ENCODE results near the gene MCM7.

The MCM7 gene

DNA sequence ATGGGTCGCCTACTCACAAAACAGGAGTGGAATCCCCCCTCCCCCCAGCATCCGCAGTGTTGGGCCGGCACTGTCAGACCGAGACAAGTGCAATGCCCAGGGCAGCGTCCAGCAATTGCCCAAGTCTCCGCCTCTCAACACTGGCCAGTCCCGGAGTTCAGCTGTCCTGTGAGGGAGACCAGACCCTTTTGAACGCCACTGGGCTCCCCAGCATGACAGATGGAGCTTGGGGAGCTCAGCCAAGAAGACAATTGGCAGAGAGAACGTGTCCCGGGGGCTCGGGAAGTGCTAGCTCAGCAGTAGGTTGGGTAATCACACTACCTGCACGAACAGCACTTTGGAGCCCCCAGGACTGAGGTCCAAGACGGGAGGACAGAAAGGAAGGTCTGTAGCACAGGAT is 7.7 kb downstream of the MCM7 start:
- H3K27ac Mint-ChIP-seq: no peak overlapping the region
- H3K27me3 Mint-ChIP-seq: no peaks in the 10 kb centered on the region
- H3K9me3 Mint-ChIP-seq: no peaks in the 10 kb centered on the region
- no peak for DNase-seq (ENCODE audit: low spot score in 2 of 2)
- ATAC-seq (ENCODE audit: low read depth): no peak
- peaks cover 38% of the 10 kb centered on the region for H3K36me3 Mint-ChIP-seq
- peaks cover 25% of the 10 kb centered on the region for H3K4me1 Mint-ChIP-seq
- no peak overlapping the region for H3K4me3 Mint-ChIP-seq

DNA sequence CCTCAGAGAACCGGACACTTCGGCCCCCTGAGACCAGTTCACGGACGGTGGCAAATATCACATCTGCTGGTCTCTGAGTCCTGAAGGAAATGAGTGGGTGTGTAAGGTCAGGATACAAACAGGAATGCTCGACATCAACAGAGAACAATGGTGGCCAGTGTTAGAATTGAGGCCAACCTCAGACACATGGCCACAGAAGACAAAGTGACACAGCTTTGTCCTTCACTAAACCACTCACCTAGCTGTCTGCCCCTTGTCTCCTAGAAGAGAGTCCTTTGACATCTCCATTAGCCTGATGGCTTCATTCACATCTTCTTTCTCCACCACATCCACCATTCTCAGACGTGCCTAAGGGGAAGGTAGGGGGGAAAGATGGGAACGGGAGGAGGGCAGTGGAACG is 8.1 kb downstream of the MCM7 start:
- peaks cover 34% of the 10 kb centered on the region for H3K36me3 Mint-ChIP-seq
- no peak overlapping the region for H3K27ac Mint-ChIP-seq
- peaks cover 21% of the 10 kb centered on the region for H3K4me1 Mint-ChIP-seq
- ATAC-seq (ENCODE audit: low read depth): no peak
- H3K9me3 Mint-ChIP-seq: no peaks in the 10 kb centered on the region
- no peaks in the 10 kb centered on the region for H3K27me3 Mint-ChIP-seq
- no peak overlapping the region for H3K4me3 Mint-ChIP-seq
- DNase-seq (ENCODE audit: low spot score in 2 of 2): no peak

DNA sequence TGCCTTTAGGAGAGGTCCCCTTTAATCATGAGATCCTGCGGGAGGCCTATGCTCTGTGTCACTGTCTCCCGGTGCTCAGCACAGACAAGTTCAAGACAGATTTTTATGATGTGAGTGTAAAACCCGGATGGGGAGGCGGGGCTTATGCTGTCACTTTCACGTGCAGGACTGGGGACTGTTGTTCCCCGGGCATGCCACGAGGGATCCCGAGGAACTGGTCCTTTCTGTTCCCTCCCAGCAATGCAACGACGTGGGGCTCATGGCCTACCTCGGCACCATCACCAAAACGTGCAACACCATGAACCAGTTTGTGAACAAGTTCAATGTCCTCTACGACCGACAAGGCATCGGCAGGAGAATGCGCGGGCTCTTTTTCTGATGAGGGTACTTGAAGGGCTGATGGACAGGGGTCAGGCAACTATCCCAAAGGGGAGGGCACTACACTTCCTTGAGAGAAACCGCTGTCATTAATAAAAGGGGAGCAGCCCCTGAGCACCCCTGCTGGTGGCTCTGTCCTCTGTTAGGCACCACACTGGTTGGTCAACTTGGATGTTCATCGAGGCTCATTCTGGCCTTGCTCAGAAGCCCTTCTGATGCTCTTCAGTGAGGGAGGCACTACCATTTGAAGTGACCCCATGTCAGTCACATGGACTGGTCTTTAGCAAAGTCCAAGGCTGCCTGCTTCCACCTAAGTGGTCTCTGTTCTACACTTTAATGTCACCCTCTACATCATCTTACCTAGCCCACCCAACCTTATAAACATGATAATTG is 9.6 kb downstream of the MCM7 start:
- Mint-ChIP-seq H3K27ac (peak overlapping the region; percentile 41), H3K36me3 (peaks cover 24% of the 10 kb centered on the region), H3K9me3 (no peaks in the 10 kb centered on the region), H3K27me3 (no peaks in the 10 kb centered on the region), H3K4me1 (peaks cover 17% of the 10 kb centered on the region), H3K4me3 (no peak overlapping the region)
- ATAC-seq (ENCODE audit: low read depth): no peak
- no peak for DNase-seq (ENCODE audit: low spot score in 2 of 2)

DNA sequence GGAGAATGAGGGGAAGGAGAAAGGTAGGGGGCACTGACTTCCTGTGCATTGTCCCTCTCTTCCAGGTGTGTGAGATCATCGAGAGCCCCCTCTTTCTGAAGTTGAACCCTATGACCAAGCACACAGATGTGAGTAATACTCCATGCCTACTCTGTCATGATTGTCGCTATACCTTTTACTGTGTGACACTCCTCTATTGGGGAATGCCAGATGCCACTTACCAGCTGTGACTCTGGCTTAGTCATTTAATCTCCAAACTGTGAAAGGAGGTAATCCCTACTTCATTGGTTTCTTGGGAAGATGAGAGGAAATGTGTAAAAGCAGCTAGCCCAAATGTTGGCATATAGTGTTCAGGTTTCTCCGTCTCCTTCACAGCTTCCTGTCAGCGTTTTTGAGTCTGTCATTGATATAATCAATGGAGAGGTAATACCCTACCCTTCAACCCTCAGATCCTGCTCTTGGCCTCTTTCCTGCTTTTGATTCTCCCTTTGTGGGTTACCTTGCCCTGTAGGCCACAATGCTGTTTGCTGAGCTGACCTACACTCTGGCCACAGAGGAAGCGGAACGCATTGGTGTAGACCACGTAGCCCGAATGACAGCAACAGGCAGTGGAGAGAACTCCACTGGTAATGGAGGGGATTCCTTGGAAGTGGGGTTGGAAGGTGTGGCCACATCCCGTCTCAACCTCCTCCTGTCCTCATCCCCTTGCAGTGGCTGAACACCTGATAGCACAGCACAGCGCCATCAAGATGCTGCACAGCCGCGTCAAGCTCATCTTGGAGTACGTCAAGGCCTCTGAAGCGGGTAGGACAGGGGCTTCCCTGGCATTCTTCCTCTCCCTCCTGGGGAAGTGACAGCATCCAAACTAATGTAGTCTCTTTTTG is 10.4 kb downstream of the MCM7 start:
- Mint-ChIP-seq H3K36me3 (peaks cover 22% of the 10 kb centered on the region), H3K9me3 (no peaks in the 10 kb centered on the region), H3K4me1 (peaks cover 15% of the 10 kb centered on the region), H3K4me3 (no peak overlapping the region), H3K27ac (peak overlapping the region; percentile 35), H3K27me3 (no peaks in the 10 kb centered on the region)
- ATAC-seq (ENCODE audit: low read depth): no peak
- no peak for DNase-seq (ENCODE audit: low spot score in 2 of 2)

DNA sequence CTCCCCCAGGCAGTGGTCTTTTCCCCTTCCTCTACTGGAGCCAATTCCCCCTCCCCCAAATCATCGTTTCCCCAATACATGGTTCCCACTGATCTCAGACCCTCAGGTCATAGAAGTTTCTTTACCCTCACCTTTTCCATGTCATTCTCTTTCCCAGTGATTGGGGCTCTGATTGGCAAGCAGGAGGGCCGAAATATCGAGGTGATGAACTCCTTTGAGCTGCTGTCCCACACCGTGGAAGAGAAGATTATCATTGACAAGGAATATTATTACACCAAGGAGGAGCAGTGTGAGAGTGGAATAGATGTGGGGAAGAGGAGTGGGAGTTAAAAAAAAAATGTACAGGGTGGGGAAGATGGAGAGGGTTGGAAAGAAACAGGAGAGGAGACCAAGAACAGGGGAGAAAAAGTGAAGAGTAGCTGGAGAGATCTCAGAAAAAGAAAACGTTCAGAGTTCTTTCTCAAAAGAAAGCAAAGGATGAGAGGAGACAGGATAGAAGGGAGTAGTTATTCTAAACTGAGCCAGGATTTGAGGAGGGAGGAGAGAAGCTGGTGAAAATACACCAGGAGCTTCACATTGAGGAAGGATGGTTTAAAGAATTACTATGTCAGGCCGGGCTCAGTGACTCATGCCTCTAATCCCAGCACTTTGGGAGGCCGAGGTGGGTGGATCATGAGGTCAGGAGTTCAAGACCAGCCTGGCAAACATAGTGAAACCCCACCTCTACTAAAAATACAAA is 11.6 kb downstream of the MCM7 start:
- Mint-ChIP-seq H3K27me3 (no peaks in the 10 kb centered on the region), H3K4me1 (peaks cover 15% of the 10 kb centered on the region), H3K4me3 (peak overlapping the region; percentile 90), H3K36me3 (peaks cover 19% of the 10 kb centered on the region), H3K27ac (peak overlapping the region; percentile 84), H3K9me3 (no peaks in the 10 kb centered on the region)
- no peak for ATAC-seq (ENCODE audit: low read depth)
- no peak for DNase-seq (ENCODE audit: low spot score in 2 of 2)

DNA sequence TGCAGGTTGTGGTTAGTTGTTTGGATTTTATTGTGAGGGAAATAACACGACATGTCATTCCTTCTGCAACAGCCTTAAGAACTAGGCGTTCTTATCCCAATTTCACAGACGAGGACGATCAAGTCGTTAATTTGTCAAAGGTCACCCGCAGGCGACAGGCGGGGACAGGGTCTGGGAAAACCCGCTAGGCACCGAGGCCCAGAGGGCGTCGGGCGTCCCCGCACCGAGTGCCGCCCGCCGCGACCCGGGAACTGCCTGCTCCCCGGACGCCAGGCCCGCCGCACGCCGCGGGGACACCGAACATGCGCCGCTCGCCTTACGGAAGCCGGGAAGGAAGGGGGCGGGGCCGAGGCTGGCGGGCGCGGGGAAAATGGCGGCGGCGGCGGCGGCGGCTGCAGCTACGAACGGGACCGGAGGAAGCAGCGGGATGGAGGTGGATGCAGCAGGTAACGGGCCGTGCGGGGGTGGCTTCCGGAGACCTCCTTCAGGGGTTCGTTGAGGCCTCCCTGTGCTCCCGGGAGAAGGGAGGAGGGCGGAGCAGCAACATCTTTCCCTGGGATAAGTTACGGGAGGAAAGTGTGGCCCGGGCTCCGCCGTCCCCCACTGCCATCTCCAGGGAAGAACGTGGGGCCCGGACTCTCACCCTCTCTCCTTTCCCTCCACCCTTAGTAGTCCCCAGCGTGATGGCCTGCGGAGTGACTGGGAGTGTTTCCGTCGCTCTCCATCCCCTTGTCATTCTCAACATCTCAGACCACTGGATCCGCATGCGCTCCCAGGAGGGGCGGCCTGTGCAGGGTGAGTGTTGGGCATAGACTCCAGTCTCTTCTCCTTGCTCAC is 12.4 kb downstream of the MCM7 start, which contains the start of gene COPS6:
Gene COPS6 (plus strand): TSS at position 349 of the 837 bp plus-strand sequence. CDS start 22 bp downstream, at position 371.
- Mint-ChIP-seq H3K4me1 (peaks cover 15% of the 10 kb centered on the region), H3K27ac (peak within 1 kb of the TSS; percentile 84), H3K36me3 (peaks cover 18% of the 10 kb centered on the region), H3K9me3 (no peaks in the 10 kb centered on the region), H3K4me3 (peak within 1 kb of the TSS; percentile 90), H3K27me3 (no peaks in the 10 kb centered on the region)
- DNase-seq (ENCODE audit: low spot score in 2 of 2) (peak; percentile 81 to 84), ATAC-seq (ENCODE audit: low read depth) (peak; percentile 90)

DNA sequence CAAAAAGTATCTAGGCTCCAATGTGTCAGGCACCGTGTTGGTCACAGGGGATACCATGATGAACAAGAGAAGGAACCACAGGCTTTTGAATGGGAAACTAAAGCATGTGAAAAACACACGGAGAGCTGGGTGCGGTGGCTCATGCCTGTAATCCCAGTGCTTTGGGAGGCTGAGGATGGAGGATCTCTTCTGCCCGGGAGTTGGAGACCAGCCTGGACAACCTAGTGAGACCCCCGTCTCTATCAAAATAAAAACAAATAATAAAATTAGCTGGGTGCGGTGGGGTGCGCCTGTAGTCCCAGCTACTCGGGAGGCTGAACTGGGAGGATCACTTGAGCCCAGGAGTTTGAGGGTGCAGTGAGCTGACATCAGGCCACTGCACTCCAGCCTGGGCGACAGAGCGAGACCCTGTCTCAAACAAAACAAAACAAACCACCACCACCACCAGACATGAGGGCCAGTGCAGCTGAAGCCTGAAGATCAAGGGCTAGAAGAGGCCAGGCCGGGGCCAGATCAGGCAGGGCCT is 13.0 kb downstream of the MCM7 start:
- DNase-seq (ENCODE audit: low spot score in 2 of 2) (no peak), ATAC-seq (ENCODE audit: low read depth) (peak; percentile 23)
- Mint-ChIP-seq H3K36me3 (peaks cover 13% of the 10 kb centered on the region), H3K27me3 (no peaks in the 10 kb centered on the region), H3K4me3 (peak overlapping the region; percentile 90), H3K27ac (peak overlapping the region; percentile 84), H3K4me1 (peaks cover 15% of the 10 kb centered on the region), H3K9me3 (no peaks in the 10 kb centered on the region)

DNA sequence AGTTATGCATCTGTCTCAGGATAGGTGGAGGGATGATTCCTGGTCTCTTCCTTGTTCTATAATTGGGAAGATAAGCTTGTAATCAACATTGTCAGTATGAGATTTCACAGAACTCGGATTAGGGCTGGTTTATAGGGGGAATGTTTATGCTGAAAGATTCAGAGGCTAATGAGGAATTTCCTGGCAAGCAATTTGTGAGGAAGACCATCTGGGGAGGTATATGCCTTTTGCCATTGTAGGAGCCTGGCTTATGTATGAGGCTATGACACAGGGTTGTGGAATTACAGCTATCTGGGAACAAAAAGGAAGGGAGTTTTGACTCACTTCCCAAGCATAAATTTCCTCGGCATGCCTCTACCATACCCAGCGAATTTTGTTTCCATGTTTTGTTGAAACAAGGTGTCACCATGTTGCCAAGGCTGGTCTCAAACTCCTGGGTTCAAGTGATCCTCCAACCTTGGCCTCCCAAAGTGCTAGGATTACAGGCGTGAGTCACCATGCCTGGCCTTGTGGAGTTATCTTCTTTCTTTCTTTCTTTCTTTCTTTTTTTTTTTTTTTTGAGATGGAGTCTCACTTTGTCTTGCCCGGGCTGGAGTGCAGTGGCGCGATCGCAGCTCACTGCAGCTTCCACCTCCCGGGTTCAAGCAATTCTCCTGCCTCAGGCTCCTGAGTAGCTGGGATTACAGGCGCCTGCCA is 14.0 kb downstream of the MCM7 start:
- Mint-ChIP-seq H3K36me3 (peaks cover 7% of the 10 kb centered on the region), H3K9me3 (no peaks in the 10 kb centered on the region), H3K27me3 (no peaks in the 10 kb centered on the region), H3K4me3 (peak overlapping the region; percentile 54), H3K27ac (peak overlapping the region; percentile 68), H3K4me1 (peaks cover 18% of the 10 kb centered on the region)
- ATAC-seq (ENCODE audit: low read depth) (no peak), DNase-seq (ENCODE audit: low spot score in 2 of 2) (no peak)

DNA sequence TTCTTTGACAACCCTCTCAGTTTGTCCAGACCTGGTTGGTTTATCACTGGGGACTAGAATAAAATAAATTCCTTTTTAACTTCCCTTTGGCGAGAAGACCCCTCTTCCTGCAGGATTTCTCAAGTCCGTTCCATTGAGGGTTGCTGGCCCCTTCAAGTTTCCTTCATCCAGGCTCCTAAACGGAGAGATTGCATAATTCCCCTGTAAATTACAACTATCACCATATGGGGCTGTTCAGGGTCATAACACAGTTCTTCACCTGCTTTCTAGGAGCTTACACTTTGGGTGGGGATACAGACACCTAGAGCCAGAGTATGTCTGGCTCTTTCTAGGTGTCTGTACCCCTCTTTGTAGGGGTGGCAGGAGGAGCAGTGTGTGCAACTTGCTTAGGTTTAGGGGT is 15.7 kb downstream of the MCM7 start:
- Mint-ChIP-seq H3K36me3 (peaks cover 3% of the 10 kb centered on the region), H3K27me3 (no peaks in the 10 kb centered on the region), H3K27ac (peak overlapping the region; percentile 95), H3K4me1 (peaks cover 20% of the 10 kb centered on the region), H3K4me3 (no peak overlapping the region), H3K9me3 (no peaks in the 10 kb centered on the region)
- no peak for DNase-seq (ENCODE audit: low spot score in 2 of 2)
- ATAC-seq (ENCODE audit: low read depth): no peak

DNA sequence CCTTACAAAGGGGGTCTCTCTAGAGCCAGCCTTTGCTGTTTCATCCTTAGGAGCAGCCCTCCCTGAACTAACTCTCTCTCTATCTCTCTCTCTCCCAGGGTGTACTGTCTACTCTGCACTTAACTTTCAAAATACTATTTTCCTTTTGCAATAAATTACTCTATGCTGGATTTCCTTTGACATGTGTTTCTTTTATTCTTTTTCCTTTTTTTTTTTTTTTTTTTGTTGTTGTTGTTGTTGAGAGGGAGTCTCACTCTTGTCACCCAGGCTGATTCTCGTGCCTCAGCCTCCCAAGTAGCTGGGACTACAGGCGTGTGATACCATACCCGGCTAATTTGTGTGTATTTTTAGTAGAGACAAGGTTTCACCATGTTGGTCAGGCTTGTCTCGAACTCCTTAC is 18.2 kb downstream of the MCM7 start:
- peak; percentile 2 for ATAC-seq (ENCODE audit: low read depth)
- Mint-ChIP-seq H3K4me1 (peaks cover 20% of the 10 kb centered on the region), H3K36me3 (peaks cover 3% of the 10 kb centered on the region), H3K9me3 (no peaks in the 10 kb centered on the region), H3K27me3 (no peaks in the 10 kb centered on the region), H3K4me3 (peak overlapping the region; percentile 87), H3K27ac (peak overlapping the region; percentile 95)
- no peak for DNase-seq (ENCODE audit: low spot score in 2 of 2)

DNA sequence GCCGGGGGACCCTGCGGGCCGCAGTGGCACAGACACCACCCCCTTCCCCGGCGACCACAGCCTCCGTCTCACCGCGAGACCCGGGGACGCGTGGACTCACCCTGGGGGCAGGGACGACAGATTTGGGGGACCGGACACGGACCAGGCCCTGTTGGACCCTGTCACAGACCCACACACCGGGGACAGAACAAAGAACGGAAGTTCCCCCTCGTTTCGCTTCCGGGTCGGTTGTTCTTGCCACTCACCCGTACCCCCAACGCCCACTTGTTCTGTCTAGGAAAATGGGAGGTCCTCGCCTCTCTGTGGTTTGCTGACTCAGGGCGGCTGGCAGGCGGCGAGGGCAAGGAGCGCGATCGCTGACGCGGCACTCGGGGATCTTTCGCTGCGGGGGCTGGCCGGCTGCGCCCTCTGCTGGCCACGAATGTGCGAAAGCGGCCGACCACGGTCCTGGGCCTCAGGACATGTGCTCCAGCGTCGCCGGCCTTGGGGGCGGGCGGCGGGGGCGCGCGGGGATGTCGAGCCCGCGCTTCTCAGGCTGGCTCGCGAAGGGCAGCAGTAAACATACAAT is 19.6 kb downstream of the MCM7 start, which contains the start of gene ZNF3:
Gene ZNF3 (minus strand): TSS at position 189 of the 568 bp plus-strand sequence. CDS start 4,366 bp downstream, outside the sequence.
- Mint-ChIP-seq H3K9me3 (no peaks in the 10 kb centered on the region), H3K4me1 (peaks cover 20% of the 10 kb centered on the region), H3K36me3 (peaks cover 8% of the 10 kb centered on the region), H3K27ac (peak within 1 kb of the TSS; percentile 95), H3K27me3 (no peaks in the 10 kb centered on the region), H3K4me3 (peak within 1 kb of the TSS; percentile 87)
- peak; percentile 70 for ATAC-seq (ENCODE audit: low read depth)
- peak; percentile 97 to 98 for DNase-seq (ENCODE audit: low spot score in 2 of 2)

DNA sequence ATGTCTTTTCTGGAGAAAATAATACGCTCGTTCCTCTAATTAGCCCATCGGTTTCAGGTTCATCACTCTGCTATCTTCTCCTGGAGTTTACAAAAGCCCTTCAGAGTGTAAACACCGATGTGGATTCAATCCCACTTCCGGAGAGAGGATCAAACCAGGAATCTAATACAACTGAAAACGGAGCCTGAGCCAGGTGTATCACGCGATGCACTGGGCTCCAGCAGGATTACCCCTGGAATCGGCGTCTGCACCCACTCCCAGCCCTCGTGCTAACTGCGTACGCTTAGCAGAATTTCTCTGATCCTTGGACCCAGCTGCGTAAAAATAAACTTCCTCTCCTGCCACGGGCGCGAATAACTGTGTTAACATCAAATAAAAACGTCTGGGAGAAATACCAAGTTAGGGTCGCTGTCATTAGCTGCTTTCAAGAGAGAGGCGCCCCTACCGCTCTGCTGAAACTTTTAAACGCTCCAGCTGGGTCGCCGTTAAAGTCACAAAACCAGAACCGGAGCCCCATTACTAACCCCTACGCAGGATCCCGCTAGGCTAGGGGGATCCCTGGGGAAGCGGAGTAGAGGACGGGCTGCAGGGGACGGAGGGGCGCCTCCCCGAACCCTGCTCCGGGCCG is 20.2 kb downstream of the MCM7 start:
- peaks cover 20% of the 10 kb centered on the region for H3K4me1 Mint-ChIP-seq
- no peaks in the 10 kb centered on the region for H3K27me3 Mint-ChIP-seq

More for the DNA sequence above, 20.2 kb downstream of the MCM7 start:
- Mint-ChIP-seq H3K9me3 (no peaks in the 10 kb centered on the region), H3K27ac (peak overlapping the region; percentile 95), H3K4me3 (peak overlapping the region; percentile 87), H3K36me3 (peaks cover 10% of the 10 kb centered on the region)
- ATAC-seq (ENCODE audit: low read depth) (peak; percentile 3), DNase-seq (ENCODE audit: low spot score in 2 of 2) (no peak)
